Left ventricle myocardium inferior (tissue), 1 donor: ENCODE results near the gene GPR137C. TPM values are rescaled to one million over a fixed set of nuclear protein-coding genes. Genes with fewer than 3 reads are reported as not detected.

Experiments
- DNase-seq: peaks from one replicate; pipeline ENCODE4 v3.0.0-alpha.2; 2020
- H3K27ac ChIP-seq: fragments of 200-600 bp; replicated peaks from 2 replicates; pipeline ENCODE4 v1.8.0; 2021
- H3K27me3 ChIP-seq: fragments of 200-600 bp; 2 replicates; pipeline ENCODE4 v1.8.0; 2021; ENCODE audit warnings: low read depth
- H3K36me3 ChIP-seq: fragments of 200-600 bp; 2 replicates; pipeline ENCODE4 v1.8.0; 2021
- H3K4me1 ChIP-seq: fragments of 200-600 bp; 2 replicates; pipeline ENCODE4 v1.8.0; 2021
- H3K4me3 ChIP-seq: fragments of 200-600 bp; 2 replicates; pipeline ENCODE4 v1.8.0; 2021; ENCODE audit warnings: mild to moderate bottlenecking, moderate library complexity
- H3K9me3 ChIP-seq: fragments of 200-600 bp; replicated peaks from 2 replicates; pipeline ENCODE4 v1.8.0; 2021
- intact Hi-C: fragments of 100-400 bp; cut with micrococcal nuclease; formaldehyde crosslinking; loops from one replicate; pipeline ENCODE4 v1.11.0; 2022
- total RNA-seq: library from RNA; stranded (reverse); fragmentation: NEBNext Ultra II Directional; extraction: Animal tissue kit (Norgen Biotek cat#: 25700); gene quantifications from one replicate; pipeline ENCODE4 v1.2.1, GENCODE V29; 2021
- TF ChIP-seq, protein P1 (sequence below): fragments of 200-600 bp; IDR thresholded peaks from 2 replicates; pipeline ENCODE4 v1.8.0; 2021; ENCODE audit warnings: antibody characterized with exemption, mild to moderate bottlenecking, borderline replicate concordance
- donor health status: DM: no; HTN: yes; CAD: no; lungs with severe emphysema.

Gene GPR137C
- total RNA-seq, 1 donor from 2014 or later: 1.2 TPM

DNA sequence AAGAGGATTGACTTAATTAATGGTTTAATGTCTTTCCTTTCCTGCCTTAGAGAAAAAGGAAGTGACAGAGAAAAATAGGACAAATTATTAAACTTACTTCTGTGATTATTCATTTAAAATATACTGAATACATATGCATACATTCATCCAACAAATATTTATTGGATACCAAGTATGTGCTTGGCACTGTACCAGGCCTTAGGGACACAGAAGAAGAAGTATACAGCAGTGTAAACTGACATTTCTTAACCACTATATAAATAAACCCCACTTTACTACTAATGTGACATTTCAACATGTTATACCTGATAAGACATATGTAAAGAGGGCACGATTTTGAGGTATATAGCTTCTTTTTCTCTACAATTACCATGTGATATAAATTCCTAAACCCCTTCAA is 89.1 kb downstream of the GPR137C start:
- H3K36me3 ChIP-seq: peaks cover 67% of the 10 kb centered on the region

DNA sequence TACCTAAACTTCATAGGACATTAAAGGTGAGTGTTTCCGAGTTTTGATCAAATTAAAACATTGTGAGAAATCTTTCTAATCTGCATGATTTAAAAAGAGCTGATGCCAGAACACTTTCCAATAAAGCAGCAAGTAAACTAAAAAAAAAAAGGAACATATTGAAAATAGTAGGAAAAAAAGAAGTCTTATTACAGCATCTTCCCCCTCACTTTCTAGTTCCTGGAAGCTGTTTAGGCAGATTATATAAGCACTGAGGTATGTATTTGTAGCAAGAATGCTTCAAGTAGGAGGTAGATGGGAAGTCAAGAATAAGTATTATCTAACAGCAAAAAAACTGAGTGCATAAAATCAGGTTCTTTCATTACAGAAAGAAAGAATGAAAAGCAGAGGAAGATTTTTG is 96.9 kb downstream of the GPR137C start:
- no peak overlapping the region for H3K27ac ChIP-seq
- peaks cover 6% of the 10 kb centered on the region for H3K4me1 ChIP-seq
- intact Hi-C loops: no loop called here
- no peak for DNase-seq
- H3K36me3 ChIP-seq: peaks cover 69% of the 10 kb centered on the region
- TF ChIP-seq, protein P1, sequence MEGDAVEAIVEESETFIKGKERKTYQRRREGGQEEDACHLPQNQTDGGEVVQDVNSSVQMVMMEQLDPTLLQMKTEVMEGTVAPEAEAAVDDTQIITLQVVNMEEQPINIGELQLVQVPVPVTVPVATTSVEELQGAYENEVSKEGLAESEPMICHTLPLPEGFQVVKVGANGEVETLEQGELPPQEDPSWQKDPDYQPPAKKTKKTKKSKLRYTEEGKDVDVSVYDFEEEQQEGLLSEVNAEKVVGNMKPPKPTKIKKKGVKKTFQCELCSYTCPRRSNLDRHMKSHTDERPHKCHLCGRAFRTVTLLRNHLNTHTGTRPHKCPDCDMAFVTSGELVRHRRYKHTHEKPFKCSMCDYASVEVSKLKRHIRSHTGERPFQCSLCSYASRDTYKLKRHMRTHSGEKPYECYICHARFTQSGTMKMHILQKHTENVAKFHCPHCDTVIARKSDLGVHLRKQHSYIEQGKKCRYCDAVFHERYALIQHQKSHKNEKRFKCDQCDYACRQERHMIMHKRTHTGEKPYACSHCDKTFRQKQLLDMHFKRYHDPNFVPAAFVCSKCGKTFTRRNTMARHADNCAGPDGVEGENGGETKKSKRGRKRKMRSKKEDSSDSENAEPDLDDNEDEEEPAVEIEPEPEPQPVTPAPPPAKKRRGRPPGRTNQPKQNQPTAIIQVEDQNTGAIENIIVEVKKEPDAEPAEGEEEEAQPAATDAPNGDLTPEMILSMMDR: no peak
- no peak overlapping the region for H3K4me3 ChIP-seq
- H3K27me3 ChIP-seq: no peaks in the 10 kb centered on the region
- no peaks in the 10 kb centered on the region for H3K9me3 ChIP-seq

More for the DNA sequence above, 89.1 kb downstream of the GPR137C start:
- intact Hi-C loops: no loop called here
- Histone ChIP-seq H3K4me1 (no peaks in the 10 kb centered on the region), H3K9me3 (peaks cover 5% of the 10 kb centered on the region), H3K27ac (no peak overlapping the region), H3K4me3 (no peak overlapping the region), H3K27me3 (no peaks in the 10 kb centered on the region)
- DNase-seq: no peak
- TF ChIP-seq, protein P1: no peak

DNA sequence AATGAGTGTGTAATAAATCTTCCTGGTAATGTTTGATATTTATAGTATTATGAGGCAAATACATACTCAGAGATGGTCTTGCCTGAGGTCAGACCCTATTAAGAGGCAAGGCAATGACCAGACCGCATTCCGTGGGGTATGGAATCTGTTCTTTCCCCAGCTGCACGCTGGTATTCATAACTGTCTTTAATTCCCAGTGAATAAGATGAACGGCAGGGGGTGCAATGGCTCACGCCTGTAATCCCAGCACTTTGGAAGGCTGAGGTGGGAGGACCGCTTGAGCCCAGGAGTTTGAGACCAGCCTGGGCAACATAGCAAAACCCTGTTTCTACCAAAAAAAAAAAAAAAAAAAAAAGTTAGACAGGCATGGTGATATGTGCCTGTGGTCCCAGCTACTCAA is 98.1 kb downstream of the GPR137C start:
- DNase-seq: no peak
- H3K4me3 ChIP-seq: no peak overlapping the region
- H3K9me3 ChIP-seq: no peaks in the 10 kb centered on the region
- peaks cover 6% of the 10 kb centered on the region for H3K4me1 ChIP-seq
- TF ChIP-seq, protein P1: no peak
- peaks cover 70% of the 10 kb centered on the region for H3K36me3 ChIP-seq
- no peak overlapping the region for H3K27ac ChIP-seq
- no peaks in the 10 kb centered on the region for H3K27me3 ChIP-seq
- intact Hi-C loops: no loop called here

DNA sequence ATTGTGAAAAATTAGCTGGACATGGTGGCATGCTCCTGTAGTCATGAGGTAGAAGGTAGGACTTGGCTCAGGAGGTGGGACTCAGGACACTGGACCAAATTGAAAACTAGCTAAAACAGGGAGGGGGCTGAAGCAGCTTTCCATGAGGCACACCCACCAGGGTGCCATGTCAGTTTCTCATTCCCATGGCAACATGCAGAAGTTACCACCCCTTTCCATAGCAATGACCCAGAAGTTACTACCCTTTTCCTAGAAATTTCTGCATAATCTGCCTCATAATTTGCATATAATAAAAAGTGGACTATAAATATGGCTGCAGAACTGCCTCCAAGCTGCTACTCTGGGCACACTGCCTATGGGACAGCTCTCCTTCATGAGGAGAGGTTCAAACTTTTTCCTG is 104.3 kb downstream of the GPR137C start:
- intact Hi-C loops: no loop called here
- TF ChIP-seq, protein P1: no peak
- Histone ChIP-seq H3K4me3 (no peak overlapping the region), H3K36me3 (peaks cover 60% of the 10 kb centered on the region), H3K9me3 (no peaks in the 10 kb centered on the region), H3K27me3 (no peaks in the 10 kb centered on the region), H3K4me1 (no peaks in the 10 kb centered on the region), H3K27ac (no peak overlapping the region)
- DNase-seq: no peak

DNA sequence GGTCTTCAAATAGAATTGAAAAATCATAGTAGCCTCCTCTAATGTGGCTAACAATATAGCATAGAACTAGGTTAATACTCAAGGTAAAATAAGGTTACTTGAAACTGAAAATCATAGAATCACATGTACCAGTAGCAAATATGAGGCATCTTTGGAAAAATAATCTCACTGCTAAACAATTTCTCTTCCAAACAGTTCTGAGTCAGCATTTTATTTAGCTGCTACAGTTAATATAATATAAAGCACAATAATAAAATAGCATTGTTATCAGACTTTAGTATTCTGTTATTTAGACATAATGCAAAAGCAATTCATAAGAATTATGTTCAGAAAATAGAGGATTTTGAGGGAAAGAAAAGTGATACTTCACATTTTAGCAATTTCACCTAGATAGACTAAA is 107.7 kb downstream of the GPR137C start:
- DNase-seq: no peak
- intact Hi-C loops: no loop called here
- H3K4me3 ChIP-seq: no peak overlapping the region
- H3K27me3 ChIP-seq: no peaks in the 10 kb centered on the region
- no peaks in the 10 kb centered on the region for H3K9me3 ChIP-seq
- H3K36me3 ChIP-seq: peaks cover 54% of the 10 kb centered on the region
- H3K27ac ChIP-seq: no peak overlapping the region
- TF ChIP-seq, protein P1: no peak
- H3K4me1 ChIP-seq: no peaks in the 10 kb centered on the region

DNA sequence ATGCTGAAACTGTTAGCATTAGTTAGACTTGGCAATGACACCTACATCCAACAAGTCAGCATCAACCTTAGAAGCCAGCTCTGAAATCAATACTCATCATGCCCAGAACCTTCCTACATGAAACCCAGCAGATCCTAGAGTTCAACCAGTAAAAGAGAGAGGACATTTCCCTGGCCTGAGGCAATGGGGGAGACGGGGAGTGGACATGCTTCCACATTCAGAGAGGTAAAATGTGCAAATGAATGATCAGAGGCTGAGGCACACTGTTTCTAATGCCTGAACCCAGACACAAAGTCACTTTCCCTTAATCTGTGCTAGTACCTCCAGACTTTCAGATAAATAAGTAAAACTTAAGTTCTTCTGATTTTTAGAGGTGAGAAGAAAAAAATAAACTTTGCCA is 108.2 kb downstream of the GPR137C start:
- intact Hi-C loops: no loop called here
- TF ChIP-seq, protein P1: no peak
- Histone ChIP-seq H3K4me3 (no peak overlapping the region), H3K36me3 (peaks cover 54% of the 10 kb centered on the region), H3K4me1 (no peaks in the 10 kb centered on the region), H3K27me3 (no peaks in the 10 kb centered on the region), H3K27ac (no peak overlapping the region), H3K9me3 (no peaks in the 10 kb centered on the region)
- no peak for DNase-seq
